ENCODE measurements around the gene SH3RF2. TPM values are rescaled to one million over a fixed set of nuclear protein-coding genes. Genes with fewer than 3 reads are reported as not detected.

Gene SH3RF2
- polyA plus RNA-seq, 3 donors: not detected

GRCh38 chr5:146000072-146000471, 63.7 kb downstream of the SH3RF2 start:
- H3K36me3 Mint-ChIP-seq: no peaks in the 10 kb centered on the region
- no peak overlapping the region for H3K4me3 Mint-ChIP-seq
- H3K4me3 ChIP-seq (replicated peaks in 1 of 3; ENCODE audit: low read depth in 2 of 3, low read length in 3 of 3): no peak overlapping the region
- no peaks in the 10 kb centered on the region for H3K4me1 ChIP-seq (ENCODE audit: control insufficient read depth in 1 of 2, insufficient read depth in 2 of 2, low read length in 2 of 2)
- no peak overlapping the region for H3K27ac Mint-ChIP-seq
- H3K79me2 ChIP-seq (ENCODE audit: insufficient read depth, low read length): no peaks in the 10 kb centered on the region
- H3K27me3 ChIP-seq (ENCODE audit: control insufficient read depth in 2 of 2, insufficient read depth in 2 of 2, low read length in 2 of 2): no peaks in the 10 kb centered on the region
- H3K9ac ChIP-seq (ENCODE audit: insufficient read depth, low read length, poor library complexity, severe bottlenecking): no peak overlapping the region
- peaks cover 8% of the 10 kb centered on the region for H3K4me1 Mint-ChIP-seq
- H3K27ac ChIP-seq (ENCODE audit: low read depth in 1 of 2, low read length in 2 of 2): no peak overlapping the region
- H4K20me1 ChIP-seq (ENCODE audit: insufficient read depth, low read length): no peaks in the 10 kb centered on the region
- H3K9me3 ChIP-seq (replicated peaks in 1 of 2; ENCODE audit: control insufficient read depth in 1 of 2, insufficient read depth in 1 of 2, low read length in 2 of 2): no peaks in the 10 kb centered on the region
- no peak for DNase-seq
- H2AFZ ChIP-seq (ENCODE audit: insufficient read depth, low read depth, low read length, poor library complexity, severe bottlenecking): no peak overlapping the region
- intact Hi-C loops (cut with micrococcal nuclease): no loop called here
- TF ChIP-seq CTCF (IDR thresholded peaks at IDR 0.05): no peak
- H3K27me3 Mint-ChIP-seq (ENCODE audit: low read depth in 3 of 3): peaks cover 0 to 4% (median 4%) of the 10 kb centered on the region in 3 donors
- H3K9me3 Mint-ChIP-seq: peaks cover 0 to 2% (median 0%) of the 10 kb centered on the region in 7 donors
- 98% methylated on average over 8 of the region's 9 CpGs for WGBS (ENCODE audit: insufficient coverage)
- H3K36me3 ChIP-seq (replicated peaks in 1 of 2; ENCODE audit: control insufficient read depth in 1 of 2, insufficient read depth in 2 of 2, low read length in 2 of 2): no peaks in the 10 kb centered on the region
- H3K4me2 ChIP-seq (replicated peaks; ENCODE audit: extremely low read depth, low read length, poor library complexity, severe bottlenecking): no peak overlapping the region

GRCh38 chr5:146001544-146002190, 65.3 kb downstream of the SH3RF2 start:
- peaks cover 10 to 16% of the 10 kb centered on the region in 2 donors for H3K4me1 ChIP-seq (ENCODE audit: control insufficient read depth in 1 of 2, insufficient read depth in 2 of 2, low read length in 2 of 2)
- WGBS (ENCODE audit: insufficient coverage): 79% methylated on average over 4 of the region's 5 CpGs
- peaks cover 12% of the 10 kb centered on the region for H3K4me1 Mint-ChIP-seq

More at GRCh38 chr5:146001544-146002190, 65.3 kb downstream of the SH3RF2 start:
- Mint-ChIP-seq H3K27ac (no peak overlapping the region), H3K36me3 (no peaks in the 10 kb centered on the region), H3K4me3 (no peak overlapping the region), H3K9me3 (peaks cover 0 to 2% (median 0%) of the 10 kb centered on the region in 7 donors), H3K27me3 (ENCODE audit: low read depth in 3 of 3) (peaks cover 0 to 4% (median 4%) of the 10 kb centered on the region in 3 donors)
- DNase-seq: no peak
- no peak overlapping the region for H3K27ac ChIP-seq (ENCODE audit: low read depth in 1 of 2, low read length in 2 of 2)
- intact Hi-C loops (cut with micrococcal nuclease): no loop called here
- H3K4me2 ChIP-seq (replicated peaks; ENCODE audit: extremely low read depth, low read length, poor library complexity, severe bottlenecking): no peak overlapping the region
- H3K27me3 ChIP-seq (ENCODE audit: control insufficient read depth in 2 of 2, insufficient read depth in 2 of 2, low read length in 2 of 2): no peaks in the 10 kb centered on the region
- H3K9me3 ChIP-seq (replicated peaks in 1 of 2; ENCODE audit: control insufficient read depth in 1 of 2, insufficient read depth in 1 of 2, low read length in 2 of 2): no peaks in the 10 kb centered on the region
- no peak overlapping the region for H3K9ac ChIP-seq (ENCODE audit: insufficient read depth, low read length, poor library complexity, severe bottlenecking)
- H2AFZ ChIP-seq (ENCODE audit: insufficient read depth, low read depth, low read length, poor library complexity, severe bottlenecking): no peak overlapping the region
- H3K4me3 ChIP-seq (replicated peaks in 1 of 3; ENCODE audit: low read depth in 2 of 3, low read length in 3 of 3): no peak overlapping the region
- H4K20me1 ChIP-seq (ENCODE audit: insufficient read depth, low read length): no peaks in the 10 kb centered on the region
- no peaks in the 10 kb centered on the region for H3K79me2 ChIP-seq (ENCODE audit: insufficient read depth, low read length)
- TF ChIP-seq CTCF (IDR thresholded peaks at IDR 0.05): no peak
- H3K36me3 ChIP-seq (replicated peaks in 1 of 2; ENCODE audit: control insufficient read depth in 1 of 2, insufficient read depth in 2 of 2, low read length in 2 of 2): no peaks in the 10 kb centered on the region

All from CD14-positive monocyte (primary cell).